ENCODE results near the gene DKK3.

DKK3 gene

GRCh38 chr11:11960687-11961086 is 47.7 kb downstream of the DKK3 start:
- no peak overlapping the region for H3K4me3 ChIP-seq (ENCODE audit: control insufficient read depth, low read depth, low read length)
- no peak for TF ChIP-seq CTCF (IDR thresholded peaks at IDR 0.05; ENCODE audit: control insufficient read depth, insufficient read depth, low read depth, low read length, missing control alignments)
- no peak for DNase-seq (ENCODE audit: low read depth)

- H3K4me3 ChIP-seq (ENCODE audit: control insufficient read depth, low read depth, low read length): no peak overlapping the region
- TF ChIP-seq CTCF (IDR thresholded peaks at IDR 0.05; ENCODE audit: control insufficient read depth, insufficient read depth, low read depth, low read length, missing control alignments): no peak
- no peak for DNase-seq (ENCODE audit: low read depth)
These were observed 48.8 kb downstream of the DKK3 start for GRCh38 chr11:11959601-11960000.

GRCh38 chr11:11958403-11959231 is 49.8 kb downstream of the DKK3 start:
- no peak for DNase-seq (ENCODE audit: low read depth)
- no peak for TF ChIP-seq CTCF (IDR thresholded peaks at IDR 0.05; ENCODE audit: control insufficient read depth, insufficient read depth, low read depth, low read length, missing control alignments)

GRCh38 chr11:11956006-11956405 is 52.4 kb downstream of the DKK3 start:
- no peak for DNase-seq (ENCODE audit: low read depth)
- TF ChIP-seq CTCF (IDR thresholded peaks at IDR 0.05; ENCODE audit: control insufficient read depth, insufficient read depth, low read depth, low read length, missing control alignments): no peak

More at GRCh38 chr11:11958403-11959231, 49.8 kb downstream of the DKK3 start:
- no peak overlapping the region for H3K4me3 ChIP-seq (ENCODE audit: control insufficient read depth, low read depth, low read length)

DNA sequence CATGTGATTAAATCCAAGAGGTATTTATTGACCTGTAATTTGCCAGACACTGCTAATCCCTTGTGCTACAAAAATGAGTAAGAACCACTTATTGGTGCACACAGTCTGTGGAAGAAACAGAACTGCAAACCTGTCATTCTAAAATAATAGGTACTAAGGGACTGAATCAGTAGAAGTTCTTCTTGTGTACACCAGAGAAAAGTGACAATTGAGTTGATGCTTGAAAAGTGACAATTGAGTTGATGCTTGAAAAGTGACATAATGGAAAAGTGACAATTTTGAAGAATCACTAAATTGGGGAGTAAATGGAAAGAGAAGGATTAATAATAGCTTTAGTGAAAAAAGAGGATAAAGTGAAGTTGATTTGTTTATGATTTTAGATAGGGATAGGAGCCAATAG is 56.4 kb downstream of the DKK3 start:
- DNase-seq (ENCODE audit: low read depth): no peak
- no peak for TF ChIP-seq CTCF (IDR thresholded peaks at IDR 0.05; ENCODE audit: control insufficient read depth, insufficient read depth, low read depth, low read length, missing control alignments)
- no peak overlapping the region for H3K4me3 ChIP-seq (ENCODE audit: control insufficient read depth, low read depth, low read length)

More at GRCh38 chr11:11956006-11956405, 52.4 kb downstream of the DKK3 start:
- no peak overlapping the region for H3K4me3 ChIP-seq (ENCODE audit: control insufficient read depth, low read depth, low read length)

GRCh38 chr11:11949482-11949881 is 58.9 kb downstream of the DKK3 start:
- no peak for TF ChIP-seq CTCF (IDR thresholded peaks at IDR 0.05; ENCODE audit: control insufficient read depth, insufficient read depth, low read depth, low read length, missing control alignments)
- no peak for DNase-seq (ENCODE audit: low read depth)
- H3K4me3 ChIP-seq (ENCODE audit: control insufficient read depth, low read depth, low read length): no peak overlapping the region
